Neural progenitor cell (in vitro differentiated cells): ENCODE results near the gene WLS.

Source experiments
- CTCF ChIP-seq: fragments of 200-600 bp; sonication (generic); IDR thresholded peaks from 2 replicates; pipeline ENCODE4 v1.5.1; 2017; ENCODE audit warnings: antibody characterized with exemption, mild to moderate bottlenecking
- EZH2 ChIP-seq: fragments of 200-600 bp; sonication (generic); IDR thresholded peaks from 2 replicates; pipeline ENCODE4 v1.6.1; 2017; ENCODE audit warnings: antibody characterized with exemption, mild to moderate bottlenecking, moderate library complexity

- TF ChIP-seq CTCF (no peak), EZH2 (no peak)
Observed at GRCh38 chr1:68157416-68157815, 74.9 kb downstream of the WLS start.
